ENCODE measurements around the gene RHBDF1.

- no peak for TF ChIP-seq POLR2AphosphoS5 (IDR thresholded peaks at IDR 0.05; ENCODE audit: low read depth, low read length)
- no peak for TF ChIP-seq CTCF (IDR thresholded peaks at IDR 0.05)
- TF ChIP-seq ELF1 (IDR thresholded peaks at IDR 0.05), result no peak
- no peak for TF ChIP-seq TAF1 (IDR thresholded peaks at IDR 0.05; ENCODE audit: borderline replicate concordance, low read depth, low read length)
- TF ChIP-seq PBX3 (IDR thresholded peaks at IDR 0.05), result no peak
- TF ChIP-seq SMC3 (IDR thresholded peaks at IDR 0.05; ENCODE audit: low read depth, low read length), result no peak
Observed at GRCh38 chr16:74051-74746, 1.8 kb upstream of the RHBDF1 start.

Data from SK-N-SH (cell line).